Muscle layer of duodenum (tissue), 2 donors: ENCODE measurements around the gene FRMD7.
"Not testable (repeated sequence)": the region's sequence is repeated elsewhere in the genome, so short reads cannot be mapped to it uniquely, and the experiment has no call there.

ENCODE experiments used
- H3K27ac ChIP-seq: one replicate; pipeline ENCODE4 v1.7.0; 2013; ENCODE audit warnings: mild to moderate bottlenecking, low read length
- H3K27me3 ChIP-seq: one replicate; pipeline ENCODE4 v1.7.0; 2013; ENCODE audit warnings: low read depth, mild to moderate bottlenecking, control low read depth, low read length
- H3K36me3 ChIP-seq, 2 donors: one replicate each; pipeline ENCODE4 v1.7.0; 2013; ENCODE audit warnings: low read length in 2 of 2, control low read depth in 1 of 2, mild to moderate bottlenecking in 1 of 2; ENCODE audit not compliant: insufficient read depth in 2 of 2, control insufficient read depth in 1 of 2
- H3K4me1 ChIP-seq, 2 donors: one replicate each; pipeline ENCODE4 v1.7.0; 2013; ENCODE audit warnings: low read length in 2 of 2, mild to moderate bottlenecking in 2 of 2, control low read depth in 1 of 2, moderate library complexity in 1 of 2; ENCODE audit not compliant: insufficient read depth in 2 of 2, control insufficient read depth in 1 of 2
- H3K4me3 ChIP-seq, 2 donors: one replicate each; pipeline ENCODE4 v1.7.0; 2013; ENCODE audit warnings: low read length in 2 of 2, low read depth in 1 of 2, mild to moderate bottlenecking in 1 of 2
- H3K9me3 ChIP-seq, 2 donors: one replicate each; pipeline ENCODE4 v1.7.0; 2013; ENCODE audit warnings: low read length in 2 of 2, control low read depth in 1 of 2, mild to moderate bottlenecking in 1 of 2; ENCODE audit not compliant: control insufficient read depth in 1 of 2
- donor health status: healthy.

Gene FRMD7

GRCh38 chrX:132127743-132128142, at the start of gene FRMD7:
Gene FRMD7 (minus strand): TSS chrX:132128020. CDS start chrX:132127844, 176 bp downstream.
- no peak within 1 kb of the TSS for H3K27ac ChIP-seq
- H3K4me1 ChIP-seq, result no peaks in the 10 kb centered on the region
- H3K27me3 ChIP-seq, result no peaks in the 10 kb centered on the region
- no peaks in the 10 kb centered on the region for H3K9me3 ChIP-seq
- no peaks in the 10 kb centered on the region for H3K36me3 ChIP-seq
- H3K4me3 ChIP-seq, result no peak within 1 kb of the TSS

- H3K4me1 ChIP-seq, result no peaks in the 10 kb centered on the region
- H3K27ac ChIP-seq, result no peak overlapping the region
- no peak overlapping the region for H3K4me3 ChIP-seq
These were observed 45.8 kb upstream of the FRMD7 start for GRCh38 chrX:132173647-132174046.

GRCh38 chrX:132171881-132172280, 44.1 kb upstream of the FRMD7 start:
- H3K27me3 ChIP-seq, result no peaks in the 10 kb centered on the region
- no peaks in the 10 kb centered on the region for H3K9me3 ChIP-seq

More at GRCh38 chrX:132173647-132174046, 45.8 kb upstream of the FRMD7 start:
- Histone ChIP-seq H3K27me3 (no peaks in the 10 kb centered on the region), H3K36me3 (no peaks in the 10 kb centered on the region), H3K9me3 (no peaks in the 10 kb centered on the region)

GRCh38 chrX:132171478-132171877, 43.7 kb upstream of the FRMD7 start:
- Histone ChIP-seq H3K27ac (no peak overlapping the region), H3K4me1 (no peaks in the 10 kb centered on the region)

More at GRCh38 chrX:132171881-132172280, 44.1 kb upstream of the FRMD7 start:
- Histone ChIP-seq H3K4me1 (no peaks in the 10 kb centered on the region), H3K36me3 (no peaks in the 10 kb centered on the region), H3K27ac (no peak overlapping the region), H3K4me3 (no peak overlapping the region)

GRCh38 chrX:132169554-132169953, 41.7 kb upstream of the FRMD7 start:
- Histone ChIP-seq H3K9me3 (no peaks in the 10 kb centered on the region), H3K4me1 (no peaks in the 10 kb centered on the region), H3K36me3 (no peaks in the 10 kb centered on the region), H3K27ac (no peak overlapping the region), H3K27me3 (no peaks in the 10 kb centered on the region), H3K4me3 (no peak overlapping the region)

More at GRCh38 chrX:132171478-132171877, 43.7 kb upstream of the FRMD7 start:
- Histone ChIP-seq H3K4me3 (no peak overlapping the region), H3K36me3 (no peaks in the 10 kb centered on the region), H3K9me3 (no peaks in the 10 kb centered on the region), H3K27me3 (no peaks in the 10 kb centered on the region)

GRCh38 chrX:132165651-132166050, 37.8 kb upstream of the FRMD7 start:
- no peak overlapping the region for H3K27ac ChIP-seq
- H3K9me3 ChIP-seq, result no peaks in the 10 kb centered on the region
- H3K4me3 ChIP-seq, result no peak overlapping the region
- H3K4me1 ChIP-seq, result no peaks in the 10 kb centered on the region
- no peaks in the 10 kb centered on the region for H3K36me3 ChIP-seq
- H3K27me3 ChIP-seq, result no peaks in the 10 kb centered on the region

GRCh38 chrX:132165005-132165404, 37.2 kb upstream of the FRMD7 start:
- Histone ChIP-seq H3K27me3 (no peaks in the 10 kb centered on the region), H3K4me1 (no peaks in the 10 kb centered on the region), H3K4me3 (no peak overlapping the region), H3K36me3 (no peaks in the 10 kb centered on the region), H3K27ac (no peak overlapping the region), H3K9me3 (no peaks in the 10 kb centered on the region)

- not testable (repeated sequence) for H3K4me3 ChIP-seq, H3K36me3 ChIP-seq, H3K4me1 ChIP-seq, H3K9me3 ChIP-seq, H3K27ac ChIP-seq, H3K27me3 ChIP-seq
These were observed 35.3 kb upstream of the FRMD7 start for GRCh38 chrX:132163094-132163493.

- Histone ChIP-seq H3K4me3 (no peak overlapping the region), H3K9me3 (no peaks in the 10 kb centered on the region), H3K27ac (no peak overlapping the region), H3K27me3 (no peaks in the 10 kb centered on the region), H3K36me3 (no peaks in the 10 kb centered on the region), H3K4me1 (no peaks in the 10 kb centered on the region)
These were observed 25.3 kb upstream of the FRMD7 start for GRCh38 chrX:132153166-132153565.

GRCh38 chrX:132146456-132146855, 18.6 kb upstream of the FRMD7 start:
- no peaks in the 10 kb centered on the region for H3K4me1 ChIP-seq
- no peaks in the 10 kb centered on the region for H3K27me3 ChIP-seq
- H3K36me3 ChIP-seq, result no peaks in the 10 kb centered on the region
- H3K4me3 ChIP-seq, result no peak overlapping the region
- H3K27ac ChIP-seq, result no peak overlapping the region
- H3K9me3 ChIP-seq, result no peaks in the 10 kb centered on the region

- Histone ChIP-seq H3K4me1 (no peaks in the 10 kb centered on the region), H3K36me3 (no peaks in the 10 kb centered on the region), H3K4me3 (no peak overlapping the region), H3K27ac (no peak overlapping the region), H3K9me3 (no peaks in the 10 kb centered on the region), H3K27me3 (no peaks in the 10 kb centered on the region)
These were observed 16.2 kb upstream of the FRMD7 start for GRCh38 chrX:132144061-132144460.

GRCh38 chrX:132125906-132126305, 1.9 kb downstream of the FRMD7 start:
- no peaks in the 10 kb centered on the region for H3K4me1 ChIP-seq
- no peaks in the 10 kb centered on the region for H3K27me3 ChIP-seq
- no peak overlapping the region for H3K27ac ChIP-seq
- no peaks in the 10 kb centered on the region for H3K9me3 ChIP-seq
- no peak overlapping the region for H3K4me3 ChIP-seq
- no peaks in the 10 kb centered on the region for H3K36me3 ChIP-seq
